Measurements from ENCODE around the gene CFAP97D2. TPM values are rescaled to one million over a fixed set of nuclear protein-coding genes. Genes with fewer than 3 reads are reported as not detected.

CFAP97D2 gene
- total RNA-seq, 4 donors from 2014 or later: not detected

DNA sequence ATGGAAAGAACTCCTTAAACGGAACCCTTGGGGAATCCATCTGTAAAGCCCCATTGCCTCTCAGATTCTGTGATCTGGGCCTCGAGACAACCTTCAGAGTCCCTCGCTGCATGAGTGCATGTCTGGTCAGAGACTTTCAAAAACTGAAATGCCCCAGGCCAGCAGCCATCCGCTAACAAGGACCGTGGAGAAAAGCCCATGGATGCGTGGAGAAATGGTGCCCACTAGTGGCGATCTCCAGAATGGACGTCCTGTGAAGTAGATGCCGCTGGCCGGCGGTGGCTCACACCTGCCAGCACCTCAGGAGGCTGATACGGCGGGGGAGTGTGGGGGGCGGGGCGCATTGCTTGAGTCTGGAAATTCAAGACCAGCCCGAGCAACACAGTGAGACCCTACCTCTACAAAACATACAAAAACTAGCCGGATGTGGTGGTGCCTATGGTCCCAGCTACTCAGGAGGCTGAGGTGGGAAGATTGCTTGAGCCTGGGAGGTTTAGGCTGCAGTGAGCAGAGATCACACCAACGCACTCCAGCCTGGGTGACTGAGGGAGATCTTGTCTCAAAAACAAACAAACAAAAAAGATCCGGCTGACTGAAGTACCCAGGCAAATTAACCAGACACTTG lies 47.8 kb downstream of the CFAP97D2 start:
- TF ChIP-seq POLR2A (IDR thresholded peaks at IDR 0.05) (no peak), CTCF (IDR thresholded peaks at IDR 0.05) (peak; percentile 84 to 99 (median 96))
- Histone ChIP-seq H3K27me3 (no peaks in the 10 kb centered on the region), H3K36me3 (no peaks in the 10 kb centered on the region), H3K9me3 (no peaks in the 10 kb centered on the region), H3K27ac (no peak overlapping the region), H3K4me1 (peaks cover 3 to 4% of the 10 kb centered on the region in 2 donors), H3K4me3 (replicated peaks in 1 of 3) (no peak overlapping the region)
- DNase-seq: peak; percentile 93
- WGBS, 2 donors: 5 to 8% methylated on average over 8 to 18 of the region's 19 CpGs
- intact Hi-C loops (cut with DNase I): loop anchor here (2.0 to 5.0 kb wide), 2 partner anchors 274 to 410 kb away; no protein-coding TSS in a partner anchor

GRCh38 chr13:114227528-114227927 lies 48.5 kb downstream of the CFAP97D2 start:
- 78 to 93% methylated on average over 2 of the region's 2 CpGs for WGBS, 2 donors
- no peak overlapping the region for H3K27ac ChIP-seq
- no peaks in the 10 kb centered on the region for H3K36me3 ChIP-seq
- no peak overlapping the region for H3K4me3 ChIP-seq (replicated peaks in 1 of 3)
- no peak for TF ChIP-seq POLR2A (IDR thresholded peaks at IDR 0.05)
- no peak for TF ChIP-seq CTCF (IDR thresholded peaks at IDR 0.05)
- no peaks in the 10 kb centered on the region for H3K27me3 ChIP-seq
- no peaks in the 10 kb centered on the region for H3K9me3 ChIP-seq
- H3K4me1 ChIP-seq: peaks cover 3 to 4% of the 10 kb centered on the region in 2 donors
- DNase-seq: no peak
- intact Hi-C loops (cut with DNase I): loop anchor here (2.0 to 5.0 kb wide), 2 partner anchors 275 to 410 kb away; no protein-coding TSS in a partner anchor

DNA sequence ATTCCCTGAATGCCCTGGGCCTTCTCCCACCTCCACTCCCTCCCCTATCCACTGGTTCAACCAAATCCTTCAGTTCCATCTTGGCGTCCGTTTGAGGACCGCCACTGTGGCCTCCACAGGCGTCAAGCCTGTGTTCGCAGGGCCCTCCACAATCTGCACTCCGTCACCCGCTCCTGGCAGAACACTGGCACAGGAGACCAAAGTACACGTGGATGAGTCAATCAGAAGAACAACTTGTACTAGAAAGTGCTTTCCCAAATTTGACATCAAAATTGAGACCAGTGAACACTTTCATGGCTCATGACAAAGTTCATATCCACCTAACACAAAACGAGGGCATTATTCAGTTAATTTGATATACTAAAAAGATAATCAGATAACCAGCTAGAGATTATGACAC lies 49.1 kb downstream of the CFAP97D2 start:
- H3K4me3 ChIP-seq (replicated peaks in 1 of 3): no peak overlapping the region
- no peak for DNase-seq
- 64 to 79% methylated on average over 9 of the region's 9 CpGs for WGBS, 2 donors
- H3K27ac ChIP-seq: no peak overlapping the region
- H3K27me3 ChIP-seq: no peaks in the 10 kb centered on the region
- no peaks in the 10 kb centered on the region for H3K9me3 ChIP-seq
- intact Hi-C loops (cut with DNase I): loop anchor here (5.0 kb wide), 1 partner anchor 411 kb away; no protein-coding TSS in a partner anchor
- peaks cover 0 to under 1% of the 10 kb centered on the region in 2 donors for H3K4me1 ChIP-seq
- no peak for TF ChIP-seq CTCF (IDR thresholded peaks at IDR 0.05)
- no peak for TF ChIP-seq POLR2A (IDR thresholded peaks at IDR 0.05)
- H3K36me3 ChIP-seq: no peaks in the 10 kb centered on the region

- H3K27me3 ChIP-seq: no peaks in the 10 kb centered on the region
- intact Hi-C loops (cut with DNase I): loop anchor here (5.0 kb wide), 1 partner anchor 412 kb away; no protein-coding TSS in a partner anchor
- no peak overlapping the region for H3K4me3 ChIP-seq (replicated peaks in 1 of 3)
- no peak for TF ChIP-seq POLR2A (IDR thresholded peaks at IDR 0.05)
- no peak overlapping the region for H3K27ac ChIP-seq
- no peaks in the 10 kb centered on the region for H3K36me3 ChIP-seq
- 63 to 64% methylated on average over 4 of the region's 4 CpGs for whole genome bisulfite sequencing, 2 donors
- peaks cover 0 to 2% of the 10 kb centered on the region in 2 donors for H3K4me1 ChIP-seq
- DNase-seq: no peak
- no peaks in the 10 kb centered on the region for H3K9me3 ChIP-seq
Measured at GRCh38 chr13:114229506-114229905, 50.4 kb downstream of the CFAP97D2 start.

GRCh38 chr13:114230117-114230516 lies 51.1 kb downstream of the CFAP97D2 start:
- Histone ChIP-seq H3K4me3 (replicated peaks in 1 of 3) (no peak overlapping the region), H3K9me3 (no peaks in the 10 kb centered on the region), H3K36me3 (no peaks in the 10 kb centered on the region), H3K27ac (no peak overlapping the region), H3K4me1 (peaks cover 0 to 3% of the 10 kb centered on the region in 2 donors), H3K27me3 (no peaks in the 10 kb centered on the region)
- intact Hi-C loops (cut with DNase I): no loop called here
- TF ChIP-seq POLR2A (IDR thresholded peaks at IDR 0.05) (no peak), CTCF (IDR thresholded peaks at IDR 0.05) (no peak)
- no peak for DNase-seq
- 36 to 39% methylated on average over 7 of the region's 7 CpGs for WGBS, 2 donors

Measured in thyroid gland (tissue), 4 donors.